H9 (cell line): ENCODE results near the gene CSTPP1. TPM values are rescaled to one million over a fixed set of nuclear protein-coding genes. Genes with fewer than 3 reads are reported as not detected.

ENCODE experiments used
- DNase-seq: peaks from one replicate; pipeline ENCODE4 v3.0.0-alpha.2; 2017
- H2AFZ ChIP-seq: one replicate; pipeline ENCODE4 v1.6.1; 2013; ENCODE audit warnings: mild to moderate bottlenecking, low read length, control low read depth, moderate library complexity
- H2AK5ac ChIP-seq: 2 replicates; pipeline ENCODE4 v1.6.1; 2013; ENCODE audit warnings: low read length, control low read depth, mixed read lengths; ENCODE audit not compliant: insufficient read length
- H2BK120ac ChIP-seq: one replicate; pipeline ENCODE4 v1.6.1; 2013; ENCODE audit warnings: low read depth, mild to moderate bottlenecking, low read length, control low read depth, inconsistent platforms; ENCODE audit not compliant: poor library complexity, severe bottlenecking
- H2BK12ac ChIP-seq: 2 replicates; pipeline ENCODE4 v1.6.1; 2013; ENCODE audit warnings: low read length, control low read depth, mixed read lengths, low read depth; ENCODE audit not compliant: insufficient read length
- H2BK15ac ChIP-seq: 2 replicates; pipeline ENCODE4 v1.6.1; 2013; ENCODE audit warnings: low read depth, low read length, control low read depth
- H2BK20ac ChIP-seq: one replicate; pipeline ENCODE4 v1.6.1; 2013; ENCODE audit warnings: low read depth, mild to moderate bottlenecking, low read length, control low read depth, inconsistent platforms; ENCODE audit not compliant: poor library complexity, severe bottlenecking
- H2BK5ac ChIP-seq: 2 replicates; pipeline ENCODE4 v1.6.1; 2013; ENCODE audit warnings: low read length, control low read depth, mixed read lengths; ENCODE audit not compliant: insufficient read length
- H3K14ac ChIP-seq: 2 replicates; pipeline ENCODE4 v1.6.1; 2013; ENCODE audit warnings: low read length, control low read depth; ENCODE audit not compliant: insufficient read depth
- H3K18ac ChIP-seq: 2 replicates; pipeline ENCODE4 v1.6.1; 2013; ENCODE audit warnings: low read depth, mild to moderate bottlenecking, mixed read lengths, low read length, control low read depth; ENCODE audit not compliant: insufficient read length
- H3K23ac ChIP-seq: 2 replicates; pipeline ENCODE4 v1.6.1; 2013; ENCODE audit warnings: low read length, control low read depth, mixed read lengths, low read depth; ENCODE audit not compliant: insufficient read length
- H3K23me2 ChIP-seq: 2 replicates; pipeline ENCODE4 v1.6.1; 2013; ENCODE audit warnings: low read depth, mild to moderate bottlenecking, mixed read lengths, low read length, control low read depth; ENCODE audit not compliant: insufficient read length, poor library complexity, severe bottlenecking
- H3K27ac ChIP-seq: 2 replicates; pipeline ENCODE4 v1.5.1; 2013; ENCODE audit warnings: low read length, control low read depth, mixed read lengths, low read depth; ENCODE audit not compliant: insufficient read length
- H3K27me3 ChIP-seq: 2 replicates; pipeline ENCODE4 v1.6.1; 2013; ENCODE audit warnings: low read length, control low read depth, inconsistent platforms; ENCODE audit not compliant: insufficient read depth
- H3K4ac ChIP-seq: 2 replicates; pipeline ENCODE4 v1.6.1; 2013; ENCODE audit warnings: low read depth, mild to moderate bottlenecking, control low read depth, inconsistent platforms, low read length, moderate library complexity
- H3K4me1 ChIP-seq: 2 replicates; pipeline ENCODE4 v1.6.1; 2013; ENCODE audit warnings: low read length, control low read depth, inconsistent platforms; ENCODE audit not compliant: insufficient read depth
- H3K4me2 ChIP-seq: 2 replicates; pipeline ENCODE4 v1.6.1; 2013; ENCODE audit warnings: low read length, control low read depth, mixed read lengths; ENCODE audit not compliant: insufficient read length, insufficient read depth
- H3K56ac ChIP-seq: 2 replicates; pipeline ENCODE4 v1.6.1; 2013; ENCODE audit warnings: low read depth, mild to moderate bottlenecking, mixed read lengths, low read length, control low read depth; ENCODE audit not compliant: insufficient read length
- H3K79me1 ChIP-seq: 2 replicates; pipeline ENCODE4 v1.6.1; 2013; ENCODE audit warnings: low read depth, mild to moderate bottlenecking, moderate library complexity, low read length, control low read depth, inconsistent platforms; ENCODE audit not compliant: insufficient read depth, poor library complexity, severe bottlenecking
- H3K79me2 ChIP-seq: 2 replicates; pipeline ENCODE4 v1.6.1; 2013; ENCODE audit warnings: low read length, control low read depth, inconsistent platforms; ENCODE audit not compliant: insufficient read depth
- H3K9ac ChIP-seq: 2 replicates; pipeline ENCODE4 v1.6.1; 2013; ENCODE audit warnings: low read length, control low read depth, mixed read lengths; ENCODE audit not compliant: insufficient read length; ENCODE audit errors: extremely low read depth
- H3K9me3 ChIP-seq: one replicate; pipeline ENCODE4 v1.6.1; 2013; ENCODE audit warnings: low read depth, low read length, inconsistent platforms; ENCODE audit not compliant: control insufficient read depth
- H3T11ph ChIP-seq: one replicate; pipeline ENCODE4 v1.6.1; 2013; ENCODE audit warnings: mild to moderate bottlenecking, low read length, control low read depth, inconsistent platforms
- H4K20me1 ChIP-seq: one replicate; pipeline ENCODE4 v1.6.1; 2013; ENCODE audit not compliant: control insufficient read depth, insufficient read length, insufficient read depth
- H4K5ac ChIP-seq: 2 replicates; pipeline ENCODE4 v1.6.1; 2013; ENCODE audit warnings: low read depth, mild to moderate bottlenecking, mixed read lengths, low read length, control low read depth; ENCODE audit not compliant: insufficient read length
- H4K8ac ChIP-seq: replicated peaks from 2 replicates; pipeline ENCODE4 v1.6.1; 2013; ENCODE audit warnings: low read length, control low read depth, mixed read lengths, low read depth; ENCODE audit not compliant: insufficient read length
- H4K91ac ChIP-seq: 2 replicates; pipeline ENCODE4 v1.6.1; 2013; ENCODE audit warnings: low read depth, mild to moderate bottlenecking, moderate library complexity, mixed read lengths, low read length, control low read depth; ENCODE audit not compliant: insufficient read length
- H3K27ac Mint-ChIP-seq, 3 experiments: 2 replicates in 2 of 3; 3 replicates in 1 of 3; pipeline ENCODE4 v1.8.0; 2020 to 2021; ENCODE audit warnings: mixed read lengths in 3 of 3, mild to moderate bottlenecking in 1 of 3, moderate library complexity in 1 of 3
- H3K27me3 Mint-ChIP-seq: 2 replicates; pipeline ENCODE4 v1.8.0; 2021; ENCODE audit warnings: low read depth, mild to moderate bottlenecking, moderate library complexity, mixed read lengths
- H3K36me3 Mint-ChIP-seq, 3 experiments: 2 replicates in 2 of 3; 3 replicates in 1 of 3; pipeline ENCODE4 v1.8.0; 2020 to 2021; ENCODE audit warnings: low read depth in 3 of 3, mixed read lengths in 3 of 3; ENCODE audit not compliant: insufficient read depth in 1 of 3
- H3K4me1 Mint-ChIP-seq, 2 experiments: 2 replicates each; pipeline ENCODE4 v1.8.0; 2020; ENCODE audit warnings: mixed read lengths in 2 of 2
- H3K4me3 Mint-ChIP-seq, 2 experiments: 2 replicates in 1 of 2; 3 replicates in 1 of 2; pipeline ENCODE4 v1.8.0; 2020 to 2021; ENCODE audit warnings: mild to moderate bottlenecking in 2 of 2, mixed read lengths in 2 of 2, moderate library complexity in 1 of 2
- H3K9me3 Mint-ChIP-seq, 2 experiments: 2 replicates in 1 of 2; 3 replicates in 1 of 2; pipeline ENCODE4 v1.8.0; 2020; ENCODE audit warnings: mild to moderate bottlenecking in 2 of 2, mixed read lengths in 2 of 2, moderate library complexity in 1 of 2
- CTCF ChIP-seq: fragments of 200-600 bp; sonication (generic); conservative IDR thresholded peaks from 3 replicates; pipeline ENCODE4 v1.8.0; 2021; ENCODE audit warnings: antibody characterized with exemption, mild to moderate bottlenecking
- WGBS: extraction: QIAGEN DNeasy Blood & Tissue Kit; methylation state at CpG from one replicate; pipeline ENCODE4 v1.1.7; 2013; ENCODE audit warnings: missing lambda C conversion rate, low lambda C conversion rate, mixed read lengths; ENCODE audit not compliant: insufficient read length; ENCODE audit errors: extremely low coverage; 5-methylcytosine and 5-hydroxymethylcytosine counted together
- total RNA-seq: library from RNA; stranded (reverse); gene quantifications from 2 replicates; pipeline ENCODE4 v1.2.1, GENCODE V29; 2021

Gene CSTPP1
- total RNA-seq, 1 experiment from 2014 or later: 21.2 TPM

DNA sequence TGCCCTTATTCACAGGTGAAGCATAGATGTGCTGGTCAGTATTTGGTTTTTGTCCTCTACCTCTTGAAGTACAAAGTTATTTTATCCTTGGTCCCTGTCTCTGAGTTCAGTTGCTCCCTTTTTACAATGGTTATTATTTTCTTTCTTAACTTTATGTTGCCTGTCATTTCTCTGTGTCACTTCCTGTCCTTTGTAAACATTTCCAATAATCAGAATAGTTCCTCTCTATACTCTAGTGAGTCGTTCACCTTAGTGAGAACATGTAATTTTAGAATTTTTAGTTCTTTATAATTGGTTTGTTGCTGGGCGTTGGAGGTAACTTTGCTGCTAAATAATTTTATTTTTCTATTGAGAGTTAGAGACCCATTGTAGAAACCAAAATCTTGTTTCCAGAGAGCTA, 16.0 kb downstream of the CSTPP1 start:
- no peak overlapping the region for H2BK12ac ChIP-seq
- H3K18ac ChIP-seq: no peak overlapping the region
- peaks cover 4% of the 10 kb centered on the region for H3K23me2 ChIP-seq
- Mint-ChIP-seq H3K4me3 (no peak overlapping the region), H3K27ac (peak overlapping the region in 2 of 3 experiments; percentile 4 to 27; a peak in 1 of 7 replicates), H3K36me3 (no peaks in the 10 kb centered on the region; a peak in 1 of 7 replicates), H3K27me3 (no peaks in the 10 kb centered on the region), H3K4me1 (peaks cover 13 to 27% of the 10 kb centered on the region in 2 experiments), H3K9me3 (no peaks in the 10 kb centered on the region)
- no peak overlapping the region for H2BK20ac ChIP-seq
- no peak overlapping the region for H3K4me2 ChIP-seq
- H2BK5ac ChIP-seq: no peak overlapping the region
- no peak overlapping the region for H2BK15ac ChIP-seq
- no peak overlapping the region for H4K8ac ChIP-seq
- H4K20me1 ChIP-seq: no peaks in the 10 kb centered on the region
- H3K4ac ChIP-seq: no peak overlapping the region
- H3K9me3 ChIP-seq: no peaks in the 10 kb centered on the region
- no peak overlapping the region for H3K23ac ChIP-seq
- no peak overlapping the region for H3K9ac ChIP-seq
- no peak overlapping the region for H3K27ac ChIP-seq
- no peak overlapping the region for H2AK5ac ChIP-seq
- H4K5ac ChIP-seq: no peak overlapping the region
- WGBS: no CpG with 5 or more reads among the region's 2 CpGs
- no peaks in the 10 kb centered on the region for H3K4me1 ChIP-seq
- H3K14ac ChIP-seq: no peak overlapping the region
- H3K79me2 ChIP-seq: 0 out of 2 replicates have a peak, but pooled peaks cover 2% of the 10 kb centered on the region
- H3K56ac ChIP-seq: no peak overlapping the region
- H3K27me3 ChIP-seq: no peaks in the 10 kb centered on the region
- no peak for DNase-seq
- TF ChIP-seq CTCF: no peak
- H3T11ph ChIP-seq: no peak overlapping the region
- H4K91ac ChIP-seq: no peak overlapping the region
- H2AFZ ChIP-seq: no peak overlapping the region
- H2BK120ac ChIP-seq: no peak overlapping the region
- H3K79me1 ChIP-seq: no peaks in the 10 kb centered on the region
